HG03064 (cell line): Measurements from ENCODE around the gene ZNF697.

Source experiments
- ATAC-seq: cut with Tn5 transposase; IDR thresholded peaks from one replicate; pipeline ENCODE4 v1.9.1; 2021; ENCODE audit warnings: low read depth; ENCODE audit not compliant: unreplicated experiment

Gene ZNF697

GRCh38 chr1:119664067-119664466, 16.0 kb upstream of the ZNF697 start:
- no peak for ATAC-seq

GRCh38 chr1:119662034-119662437, 14.0 kb upstream of the ZNF697 start:
- ATAC-seq = no peak

DNA sequence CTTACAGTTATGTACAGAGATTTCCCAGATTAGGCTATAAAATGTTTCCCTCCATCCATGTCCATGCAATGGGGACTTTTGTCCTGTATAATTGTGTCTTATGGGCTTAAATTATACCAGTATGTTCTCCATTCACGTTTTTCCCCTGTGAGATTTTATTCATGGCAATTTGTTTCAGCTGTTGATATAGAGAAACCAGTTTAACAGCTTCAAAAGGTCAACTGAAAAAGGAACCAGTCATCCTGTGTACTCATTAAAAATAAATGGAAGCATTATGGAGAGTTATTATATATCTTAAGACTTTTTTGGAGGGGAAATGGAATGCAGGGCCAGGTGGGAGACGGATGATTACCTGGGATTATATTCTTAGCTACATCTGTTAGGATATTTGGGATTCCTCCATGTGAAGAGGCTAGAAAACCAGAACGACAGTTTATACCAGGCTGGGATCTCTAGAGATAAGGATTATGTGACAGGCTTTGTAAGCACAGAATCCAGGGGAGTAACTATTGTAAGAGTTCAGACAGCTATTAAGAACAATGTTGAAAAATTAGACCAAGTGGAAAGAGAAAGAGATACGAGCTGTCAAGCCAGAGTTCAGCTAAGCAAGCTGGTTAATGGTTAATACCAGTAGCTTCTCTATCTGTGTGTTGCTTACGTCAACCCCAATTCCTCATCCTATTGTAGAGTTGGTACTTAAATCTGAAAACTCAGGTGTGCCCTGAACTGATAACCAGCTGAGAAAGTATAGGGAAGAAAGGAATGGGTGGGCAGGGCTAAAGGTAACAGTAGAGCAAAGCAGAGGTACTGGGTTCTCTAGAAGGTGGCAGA, 12.4 kb upstream of the ZNF697 start:
- peak; percentile 54 for ATAC-seq

DNA sequence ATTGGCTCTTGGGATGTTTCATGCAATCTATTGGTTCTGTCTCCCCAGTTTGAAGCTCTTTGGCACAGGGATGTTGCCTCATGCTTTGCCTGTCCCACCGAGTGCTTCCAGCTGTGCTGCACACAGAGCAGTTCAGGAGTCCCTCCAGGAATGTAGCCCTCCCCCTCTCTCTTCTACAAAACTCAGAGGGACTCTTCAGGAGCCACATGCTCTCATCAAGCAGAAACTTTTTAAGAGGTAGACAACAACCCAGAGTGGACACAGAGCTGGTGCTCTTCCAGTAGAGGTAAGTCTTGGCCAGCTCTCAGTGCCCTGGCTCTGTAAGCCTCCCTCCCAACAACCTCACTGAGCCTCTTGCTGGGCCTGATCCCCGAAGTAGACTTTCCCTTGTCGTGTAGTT, 11.6 kb upstream of the ZNF697 start:
- ATAC-seq = no peak

DNA sequence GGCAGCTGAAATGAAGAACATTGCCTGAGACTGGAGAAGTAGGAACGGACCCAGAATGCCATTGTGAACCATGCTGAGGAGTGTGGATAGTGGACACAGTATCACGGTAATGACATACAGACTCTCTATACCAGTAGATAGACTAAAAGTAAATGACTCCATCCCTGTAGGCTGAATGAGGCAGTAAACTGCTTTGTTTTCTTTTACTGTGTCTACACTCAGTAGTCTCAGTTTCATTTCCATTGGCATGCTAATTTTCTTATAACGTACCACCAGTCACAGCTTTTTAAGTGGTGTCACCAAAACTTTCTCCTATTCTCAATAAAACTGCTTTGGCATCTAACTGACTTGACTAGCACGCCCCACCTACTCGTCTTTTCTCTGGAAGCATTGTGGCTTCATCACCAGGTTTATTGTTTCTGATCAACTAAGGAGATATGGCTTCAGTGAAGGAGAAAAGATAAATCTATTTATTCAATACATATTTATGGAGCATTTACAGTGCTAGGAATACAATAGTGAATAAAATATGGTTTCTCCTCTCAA, 8.4 kb upstream of the ZNF697 start:
- no peak for ATAC-seq

GRCh38 chr1:119655154-119655553, 7.1 kb upstream of the ZNF697 start:
- ATAC-seq = no peak

- ATAC-seq = no peak
These were observed 5.7 kb upstream of the ZNF697 start for GRCh38 chr1:119653839-119654170.

DNA sequence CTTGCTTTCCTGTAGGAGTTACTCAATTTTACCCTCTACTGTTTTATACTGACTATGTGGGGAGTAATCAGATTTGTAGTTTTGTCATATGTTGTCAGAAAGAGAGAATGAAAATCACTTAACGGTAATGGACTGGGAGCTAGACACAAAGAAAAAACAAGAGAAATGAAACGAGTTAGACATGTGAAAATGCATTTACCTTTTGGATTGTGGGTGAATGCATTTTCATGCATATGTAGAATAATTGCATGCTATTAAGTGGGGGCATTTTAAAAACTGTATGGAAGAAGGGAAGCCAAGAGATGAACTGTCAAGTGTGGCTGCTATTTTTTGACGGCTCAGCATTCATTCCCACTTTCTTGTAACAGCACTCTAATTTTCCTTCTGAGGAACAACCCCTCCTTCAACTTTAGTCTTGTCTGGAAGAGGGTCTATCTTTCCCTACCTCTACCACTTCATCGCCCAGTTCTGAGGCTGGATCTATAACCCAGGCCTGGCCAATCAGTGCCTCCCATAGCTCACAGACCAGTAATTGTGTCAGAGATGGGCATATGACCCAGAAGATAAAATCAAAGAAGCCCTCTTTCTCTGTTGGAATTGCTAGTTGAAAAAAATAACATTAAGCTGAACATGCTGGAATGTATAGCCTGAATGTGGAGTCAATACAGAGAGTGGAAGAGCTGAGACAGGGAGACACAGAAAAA, 5.2 kb upstream of the ZNF697 start:
- no peak for ATAC-seq

DNA sequence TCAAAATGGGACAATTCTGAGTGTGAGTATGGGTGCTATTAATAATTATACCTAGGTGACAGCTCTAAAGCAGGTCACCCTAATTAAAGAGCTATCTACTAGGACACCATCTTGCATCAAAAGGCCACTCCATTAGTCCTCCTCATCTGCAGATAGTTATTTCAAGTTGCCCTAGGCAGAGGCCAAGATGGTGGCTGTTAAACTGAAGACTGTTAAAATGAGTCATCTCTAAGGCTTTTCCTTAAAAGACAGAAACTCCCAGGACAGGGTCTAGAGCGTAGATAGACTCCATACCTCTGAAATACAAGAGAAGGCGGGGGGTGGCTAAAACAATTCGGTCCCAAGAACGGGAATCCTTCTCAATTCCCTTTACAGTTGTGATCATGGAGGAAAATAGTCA, 4.5 kb upstream of the ZNF697 start:
- no peak for ATAC-seq

DNA sequence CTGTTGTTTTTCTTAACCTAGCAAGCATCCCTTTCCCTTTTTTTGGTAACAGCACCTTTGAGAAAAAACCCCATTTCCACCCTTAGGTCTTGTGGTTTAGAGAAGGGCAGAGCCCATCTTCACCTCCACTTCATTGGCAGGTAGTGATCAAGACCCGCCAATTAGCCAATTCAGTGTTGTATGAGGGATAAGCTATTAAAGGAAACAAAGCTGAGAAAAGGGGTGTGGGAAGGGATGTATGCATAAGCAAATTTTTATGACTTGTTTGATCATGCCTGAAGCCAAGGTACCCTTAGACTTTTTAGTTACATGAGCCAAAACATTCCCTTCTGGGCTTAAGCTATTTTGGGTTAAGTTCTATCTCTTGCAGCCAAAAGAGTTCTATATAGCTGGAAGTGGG, 3.6 kb upstream of the ZNF697 start:
- ATAC-seq = no peak

GRCh38 chr1:119651133-119651532, 3.1 kb upstream of the ZNF697 start:
- ATAC-seq = no peak

DNA sequence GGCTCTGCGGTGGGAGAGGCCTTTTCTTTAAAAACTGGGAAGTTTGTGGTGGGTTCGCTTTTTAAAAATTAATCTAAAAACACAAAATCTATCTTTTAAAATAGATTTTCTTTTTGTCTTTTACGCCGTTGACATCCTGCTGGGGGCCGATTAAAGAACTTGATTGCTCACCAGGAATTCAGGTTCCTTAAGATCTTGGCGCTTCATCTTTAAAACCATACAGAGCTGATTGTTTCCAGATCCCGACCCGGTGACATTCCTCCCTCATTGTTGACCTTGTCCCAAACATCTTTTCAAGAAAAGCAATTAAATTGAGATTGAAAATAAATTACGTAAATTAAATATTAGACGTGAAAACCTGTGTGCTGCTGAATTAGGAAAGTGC, 546 bp upstream of the ZNF697 start:
- ATAC-seq = no peak

GRCh38 chr1:119647228-119647733, 785 bp downstream of the ZNF697 start:
- ATAC-seq = no peak

DNA sequence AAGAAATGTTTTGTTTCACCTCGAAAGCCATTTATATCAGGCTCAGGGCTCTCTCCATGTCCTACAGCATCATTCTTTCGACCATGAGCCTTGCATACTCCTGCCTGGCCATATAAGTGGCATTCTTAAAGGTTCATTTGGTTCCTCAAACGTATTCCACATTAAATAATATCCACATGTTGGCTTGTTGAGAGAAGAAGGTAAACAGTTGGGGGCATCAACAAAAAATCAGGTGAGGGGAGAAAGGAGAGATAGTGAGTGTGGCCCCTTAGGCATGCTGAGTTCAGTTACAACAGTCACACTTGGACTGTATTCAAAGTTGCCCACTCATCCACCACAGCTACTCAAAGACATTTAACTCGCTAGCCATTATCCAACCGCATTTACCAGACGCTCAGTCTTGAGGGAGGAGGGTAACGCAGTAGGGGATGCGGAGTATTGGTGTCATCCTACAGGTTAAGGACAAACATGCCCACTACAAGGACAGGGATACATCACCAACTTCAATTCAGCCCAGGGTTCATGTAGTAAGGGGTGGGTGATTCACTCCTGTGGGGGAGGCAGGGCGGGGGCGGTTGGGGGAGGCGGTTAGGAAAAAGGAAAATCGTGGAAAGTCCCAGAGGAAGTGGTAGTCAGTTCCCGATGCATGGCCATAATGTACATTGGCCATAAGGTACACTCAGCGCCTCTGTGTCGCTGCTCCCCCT, 1.4 kb downstream of the ZNF697 start:
- no peak for ATAC-seq

GRCh38 chr1:119639109-119639508, 9.0 kb downstream of the ZNF697 start:
- ATAC-seq = no peak

- ATAC-seq = no peak
These were observed 10.4 kb downstream of the ZNF697 start for GRCh38 chr1:119637710-119638109.

DNA sequence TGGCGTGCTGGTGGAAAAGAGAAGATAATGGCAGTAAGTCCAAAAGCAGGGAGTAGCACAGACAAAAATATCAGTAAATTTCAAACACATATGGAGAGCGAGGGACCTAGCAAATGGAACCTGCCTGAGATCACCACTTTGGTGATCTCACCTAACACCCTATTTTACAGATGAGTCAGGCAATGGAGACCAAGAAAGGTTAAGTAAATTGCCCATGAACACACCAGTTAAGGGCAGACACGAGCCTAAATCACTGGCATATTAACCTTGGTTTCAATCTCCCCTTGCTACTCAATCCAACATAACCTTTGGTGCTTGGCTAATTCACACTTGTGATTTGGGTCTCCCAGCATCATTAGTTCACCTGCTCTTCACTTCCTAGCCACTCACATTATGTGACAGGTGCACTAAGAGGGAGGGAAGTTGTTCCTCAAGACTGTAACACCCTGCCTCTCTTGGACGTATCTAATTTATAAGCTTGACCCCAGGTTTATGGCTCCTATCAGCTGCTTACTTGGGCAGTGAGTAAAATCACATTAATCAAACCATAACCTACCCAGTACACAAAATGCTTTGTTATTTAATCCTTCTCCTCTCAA, 11.5 kb downstream of the ZNF697 start:
- ATAC-seq = no peak

DNA sequence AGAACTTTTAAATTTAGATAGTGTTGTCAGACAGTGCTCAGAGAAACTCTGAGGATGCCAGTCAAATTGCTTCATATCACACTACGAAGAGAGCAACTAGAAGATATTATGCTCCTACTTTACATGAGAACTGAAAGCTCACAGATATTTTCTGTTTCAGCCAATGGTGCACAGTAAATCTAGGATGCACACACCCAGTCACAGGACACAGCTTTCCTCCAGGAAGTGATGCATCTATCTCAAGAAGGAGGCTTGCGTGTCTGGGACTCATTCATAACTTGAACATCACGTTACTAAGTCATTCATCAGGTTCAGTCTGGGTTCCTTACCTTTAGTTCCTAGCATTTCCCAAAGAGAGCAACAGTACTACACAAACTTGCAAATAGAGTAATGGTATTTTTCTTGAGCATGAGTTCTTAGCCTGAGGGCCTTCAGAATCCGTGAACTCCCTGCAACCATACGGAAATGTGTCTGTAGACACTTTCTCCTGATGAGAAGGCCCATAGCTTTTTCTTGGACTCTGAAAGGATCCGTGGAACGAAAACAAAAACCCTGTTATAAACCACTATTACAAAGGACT, 12.2 kb downstream of the ZNF697 start:
- peak; percentile 73 for ATAC-seq

- no peak for ATAC-seq
These were observed 14.1 kb downstream of the ZNF697 start for GRCh38 chr1:119634016-119634415.

DNA sequence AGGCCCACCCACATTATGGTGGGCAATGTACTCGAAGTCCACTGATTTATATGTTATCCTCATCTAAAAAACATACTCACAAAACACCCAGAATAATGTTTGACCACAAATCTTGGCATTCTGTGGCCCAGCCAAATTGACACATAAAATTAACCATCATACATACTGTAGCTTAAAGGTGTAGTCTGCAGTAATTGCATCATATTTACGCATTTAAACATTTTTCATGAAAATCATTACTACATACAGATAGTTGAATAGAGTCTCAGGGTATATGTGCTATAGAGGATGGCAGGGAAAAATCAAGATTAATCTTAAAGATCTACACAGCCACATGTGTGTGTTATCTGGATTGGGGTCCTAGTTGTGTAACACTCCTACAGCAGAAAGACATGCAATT, 14.5 kb downstream of the ZNF697 start:
- no peak for ATAC-seq
